Measurements from ENCODE around the gene MOCS1. TPM values are rescaled to one million over a fixed set of nuclear protein-coding genes. Genes with fewer than 3 reads are reported as not detected.

The MOCS1 gene
- total RNA-seq, 1 donor from 2014 or later, result 16.0 TPM

GRCh38 chr6:39910164-39910563 lies 24.1 kb downstream of the MOCS1 start:
- TF ChIP-seq CTCF (IDR thresholded peaks at IDR 0.05; ENCODE audit: insufficient read depth, low read depth, low read length) (no peak), EZH2 (IDR thresholded peaks at IDR 0.05; ENCODE audit: insufficient read depth, low read length) (no peak)
- Mint-ChIP-seq H3K9me3 (ENCODE audit: unreplicated experiment) (no peaks in the 10 kb centered on the region), H3K27me3 (ENCODE audit: low read depth, unreplicated experiment) (peaks cover 2% of the 10 kb centered on the region), H3K36me3 (ENCODE audit: low read depth, unreplicated experiment) (peaks cover 44% of the 10 kb centered on the region), H3K27ac (ENCODE audit: unreplicated experiment) (no peak overlapping the region), H3K4me1 (ENCODE audit: low read depth, unreplicated experiment) (peaks cover 4% of the 10 kb centered on the region), H3K4me3 (ENCODE audit: unreplicated experiment) (no peak overlapping the region)
- Histone ChIP-seq H3K79me2 (ENCODE audit: insufficient read depth, low read length) (no peaks in the 10 kb centered on the region), H2AFZ (ENCODE audit: low read depth, low read length) (no peak overlapping the region), H3K36me3 (ENCODE audit: insufficient read depth, low read length) (no peaks in the 10 kb centered on the region), H4K20me1 (ENCODE audit: insufficient read depth, low read length) (no peaks in the 10 kb centered on the region), H3K9me3 (ENCODE audit: insufficient read depth, low read depth, low read length) (no peaks in the 10 kb centered on the region), H3K9ac (ENCODE audit: low read length) (no peak overlapping the region), H3K27ac (ENCODE audit: low read depth, low read length) (no peak overlapping the region), H3K27me3 (ENCODE audit: insufficient read depth, low read length) (no peaks in the 10 kb centered on the region), H3K4me2 (ENCODE audit: low read length) (no peak overlapping the region), H3K4me1 (ENCODE audit: insufficient read depth, low read length) (no peaks in the 10 kb centered on the region), H3K4me3 (ENCODE audit: insufficient read depth, low read depth, low read length) (no peak overlapping the region)
- FAIRE-seq (no peak), DNase-seq (ENCODE audit: low read depth) (no peak)

GRCh38 chr6:39909701-39910100 lies 24.6 kb downstream of the MOCS1 start:
- Histone ChIP-seq H3K9me3 (ENCODE audit: insufficient read depth, low read depth, low read length) (no peaks in the 10 kb centered on the region), H3K9ac (ENCODE audit: low read length) (no peak overlapping the region), H3K79me2 (ENCODE audit: insufficient read depth, low read length) (no peaks in the 10 kb centered on the region), H3K4me2 (ENCODE audit: low read length) (no peak overlapping the region), H3K27ac (ENCODE audit: low read depth, low read length) (no peak overlapping the region), H3K27me3 (ENCODE audit: insufficient read depth, low read length) (no peaks in the 10 kb centered on the region), H4K20me1 (ENCODE audit: insufficient read depth, low read length) (no peaks in the 10 kb centered on the region), H3K4me3 (ENCODE audit: insufficient read depth, low read depth, low read length) (no peak overlapping the region), H2AFZ (ENCODE audit: low read depth, low read length) (no peak overlapping the region), H3K36me3 (ENCODE audit: insufficient read depth, low read length) (no peaks in the 10 kb centered on the region), H3K4me1 (ENCODE audit: insufficient read depth, low read length) (no peaks in the 10 kb centered on the region)
- Mint-ChIP-seq H3K9me3 (ENCODE audit: unreplicated experiment) (no peaks in the 10 kb centered on the region), H3K4me1 (ENCODE audit: low read depth, unreplicated experiment) (peaks cover 4% of the 10 kb centered on the region), H3K27me3 (ENCODE audit: low read depth, unreplicated experiment) (peaks cover 2% of the 10 kb centered on the region), H3K4me3 (ENCODE audit: unreplicated experiment) (no peak overlapping the region), H3K27ac (ENCODE audit: unreplicated experiment) (no peak overlapping the region), H3K36me3 (ENCODE audit: low read depth, unreplicated experiment) (peaks cover 44% of the 10 kb centered on the region)
- TF ChIP-seq EZH2 (IDR thresholded peaks at IDR 0.05; ENCODE audit: insufficient read depth, low read length), result no peak
- TF ChIP-seq CTCF (IDR thresholded peaks at IDR 0.05; ENCODE audit: insufficient read depth, low read depth, low read length), result no peak
- DNase-seq (ENCODE audit: low read depth) (no peak), FAIRE-seq (no peak)

- Histone ChIP-seq H3K9me3 (ENCODE audit: insufficient read depth, low read depth, low read length) (no peaks in the 10 kb centered on the region), H4K20me1 (ENCODE audit: insufficient read depth, low read length) (no peaks in the 10 kb centered on the region), H3K79me2 (ENCODE audit: insufficient read depth, low read length) (no peaks in the 10 kb centered on the region), H3K36me3 (ENCODE audit: insufficient read depth, low read length) (no peaks in the 10 kb centered on the region), H3K4me3 (ENCODE audit: insufficient read depth, low read depth, low read length) (no peak overlapping the region), H3K27ac (ENCODE audit: low read depth, low read length) (no peak overlapping the region), H3K9ac (ENCODE audit: low read length) (no peak overlapping the region), H3K27me3 (ENCODE audit: insufficient read depth, low read length) (no peaks in the 10 kb centered on the region), H2AFZ (ENCODE audit: low read depth, low read length) (no peak overlapping the region), H3K4me1 (ENCODE audit: insufficient read depth, low read length) (no peaks in the 10 kb centered on the region), H3K4me2 (ENCODE audit: low read length) (no peak overlapping the region)
- peaks cover 2% of the 10 kb centered on the region for H3K27me3 Mint-ChIP-seq (ENCODE audit: low read depth, unreplicated experiment)
- DNase-seq (ENCODE audit: low read depth) (no peak), FAIRE-seq (no peak)
- no peak overlapping the region for H3K4me3 Mint-ChIP-seq (ENCODE audit: unreplicated experiment)
- no peaks in the 10 kb centered on the region for H3K9me3 Mint-ChIP-seq (ENCODE audit: unreplicated experiment)
- H3K4me1 Mint-ChIP-seq (ENCODE audit: low read depth, unreplicated experiment), result peaks cover 4% of the 10 kb centered on the region
- H3K27ac Mint-ChIP-seq (ENCODE audit: unreplicated experiment), result no peak overlapping the region
- TF ChIP-seq CTCF (IDR thresholded peaks at IDR 0.05; ENCODE audit: insufficient read depth, low read depth, low read length), result no peak
- TF ChIP-seq EZH2 (IDR thresholded peaks at IDR 0.05; ENCODE audit: insufficient read depth, low read length), result no peak
- H3K36me3 Mint-ChIP-seq (ENCODE audit: low read depth, unreplicated experiment), result peaks cover 43% of the 10 kb centered on the region
These were observed 25.3 kb downstream of the MOCS1 start for GRCh38 chr6:39908838-39909583.
